Gastroesophageal sphincter (tissue), 3 donors: ENCODE data around the gene IFI6.

Experiments used
- EP300 ChIP-seq: sonication (generic); formaldehyde crosslinking; IDR thresholded peaks from one replicate; pipeline ENCODE4 v1.6.1; 2017; ENCODE audit warnings: antibody characterized with exemption, mild to moderate bottlenecking
- POLR2A ChIP-seq, 2 donors: fragments of 450-650 bp; IDR thresholded peaks; one replicate each; pipeline ENCODE4 v1.6.1; 2017; ENCODE audit warnings: antibody characterized with exemption in 2 of 2, mild to moderate bottlenecking in 2 of 2, moderate library complexity in 1 of 2
- POLR2AphosphoS5 ChIP-seq: sonication (generic); formaldehyde crosslinking; IDR thresholded peaks from one replicate; pipeline ENCODE4 v1.6.1; 2017; ENCODE audit warnings: antibody characterized with exemption
- TF ChIP-seq, protein P1 (sequence below), 4 experiments: fragments of 200-600 bp in 2 of 4; fragments of 450-650 bp in 2 of 4; sonication (generic) in 1 of 4; IDR thresholded peaks; one replicate each; pipeline ENCODE4 v1.5.1; 2017 to 2019; ENCODE audit warnings: antibody characterized with exemption in 4 of 4, mild to moderate bottlenecking in 2 of 4, moderate library complexity in 2 of 4

GRCh38 chr1:27626031-27626935 is 45.7 kb downstream of the IFI6 start:
- TF ChIP-seq, protein P1, sequence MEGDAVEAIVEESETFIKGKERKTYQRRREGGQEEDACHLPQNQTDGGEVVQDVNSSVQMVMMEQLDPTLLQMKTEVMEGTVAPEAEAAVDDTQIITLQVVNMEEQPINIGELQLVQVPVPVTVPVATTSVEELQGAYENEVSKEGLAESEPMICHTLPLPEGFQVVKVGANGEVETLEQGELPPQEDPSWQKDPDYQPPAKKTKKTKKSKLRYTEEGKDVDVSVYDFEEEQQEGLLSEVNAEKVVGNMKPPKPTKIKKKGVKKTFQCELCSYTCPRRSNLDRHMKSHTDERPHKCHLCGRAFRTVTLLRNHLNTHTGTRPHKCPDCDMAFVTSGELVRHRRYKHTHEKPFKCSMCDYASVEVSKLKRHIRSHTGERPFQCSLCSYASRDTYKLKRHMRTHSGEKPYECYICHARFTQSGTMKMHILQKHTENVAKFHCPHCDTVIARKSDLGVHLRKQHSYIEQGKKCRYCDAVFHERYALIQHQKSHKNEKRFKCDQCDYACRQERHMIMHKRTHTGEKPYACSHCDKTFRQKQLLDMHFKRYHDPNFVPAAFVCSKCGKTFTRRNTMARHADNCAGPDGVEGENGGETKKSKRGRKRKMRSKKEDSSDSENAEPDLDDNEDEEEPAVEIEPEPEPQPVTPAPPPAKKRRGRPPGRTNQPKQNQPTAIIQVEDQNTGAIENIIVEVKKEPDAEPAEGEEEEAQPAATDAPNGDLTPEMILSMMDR (IDR thresholded peaks at IDR 0.05): no peak
- TF ChIP-seq EP300: no peak
- no peak for TF ChIP-seq POLR2A (IDR thresholded peaks at IDR 0.05)
- no peak for TF ChIP-seq POLR2AphosphoS5
